Muscle of back (tissue), 11 donors: ENCODE results near the gene INPP4A. TPM values are rescaled to one million over a fixed set of nuclear protein-coding genes. Genes with fewer than 3 reads are reported as not detected.
"Not testable (repeated sequence)": the region's sequence is repeated elsewhere in the genome, so short reads cannot be mapped to it uniquely, and the experiment has no call there.

Source experiments
- DNase-seq, 3 donors: peaks; one replicate each; pipeline versions ENCODE4 v3.0.0 to v3.0.0-alpha.2; 2013
- polyA plus RNA-seq, 10 donors: library from polyadenylated mRNA; unstranded; fragments of 120-200 nt; gene quantifications; one replicate each; pipeline ENCODE4 v1.2.1, GENCODE V29; 2013; ENCODE audit not compliant: insufficient read length in 10 of 10

INPP4A gene
- polyA plus RNA-seq, 10 donors = 9.9 to 15.7 (median 14.0) TPM

DNA sequence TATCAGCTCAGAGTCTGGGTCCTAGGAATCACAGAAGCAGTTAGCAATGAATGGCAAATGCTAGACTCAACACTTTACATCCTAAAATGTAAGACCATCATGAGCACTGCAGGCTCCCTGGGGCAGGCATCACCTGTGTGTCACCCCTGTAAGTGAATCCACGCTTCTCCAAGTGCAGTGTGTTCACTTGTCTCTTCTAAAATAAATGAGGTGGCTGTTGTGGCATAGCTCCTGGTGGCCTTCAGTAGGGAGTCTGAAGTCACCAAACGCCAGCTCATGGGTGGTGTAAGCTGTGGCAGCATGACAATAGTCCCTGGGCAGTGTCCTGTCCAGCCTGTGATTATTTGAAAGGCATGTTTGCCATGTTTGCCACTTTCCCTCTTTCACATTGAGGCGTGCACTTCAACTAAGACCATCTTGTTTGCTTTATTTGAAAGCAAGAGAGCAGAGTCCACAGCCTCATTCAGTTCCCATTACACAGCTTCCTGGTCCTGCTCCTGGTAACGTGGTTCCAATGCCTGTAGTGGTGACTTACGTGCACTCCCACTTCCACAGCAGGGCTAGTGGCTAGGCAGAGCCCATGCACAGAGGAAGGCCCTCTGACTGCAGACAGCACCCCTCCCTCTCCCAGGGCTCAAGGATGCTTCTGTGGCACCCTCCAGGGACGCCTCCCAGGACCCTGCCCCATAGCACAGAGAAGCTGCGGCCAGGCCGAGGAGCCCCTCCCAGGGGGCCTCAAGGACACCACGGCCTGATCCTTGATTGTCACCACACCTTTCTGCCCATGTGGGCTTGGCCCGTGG lies 139.4 kb downstream of the INPP4A start:
- no peak for DNase-seq

DNA sequence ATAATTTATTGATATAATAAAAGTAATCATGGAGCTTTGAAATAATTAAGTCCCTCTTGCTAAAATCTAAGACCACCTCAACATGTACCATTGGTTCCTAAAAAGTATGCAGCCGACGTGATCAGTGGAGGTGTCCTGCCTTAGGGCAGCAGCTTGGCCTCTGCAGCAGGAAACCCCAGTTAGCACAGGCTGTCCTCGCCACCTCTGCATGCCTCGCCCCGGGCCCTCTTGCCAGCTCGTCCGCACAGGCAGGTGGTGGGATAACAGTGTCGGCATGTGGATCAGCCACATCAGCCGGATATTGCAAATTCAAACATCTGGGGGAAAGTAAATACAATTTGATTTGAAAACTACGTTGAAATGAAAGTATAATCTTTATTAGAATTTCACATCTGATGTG lies 140.7 kb downstream of the INPP4A start:
- DNase-seq = no peak

DNA sequence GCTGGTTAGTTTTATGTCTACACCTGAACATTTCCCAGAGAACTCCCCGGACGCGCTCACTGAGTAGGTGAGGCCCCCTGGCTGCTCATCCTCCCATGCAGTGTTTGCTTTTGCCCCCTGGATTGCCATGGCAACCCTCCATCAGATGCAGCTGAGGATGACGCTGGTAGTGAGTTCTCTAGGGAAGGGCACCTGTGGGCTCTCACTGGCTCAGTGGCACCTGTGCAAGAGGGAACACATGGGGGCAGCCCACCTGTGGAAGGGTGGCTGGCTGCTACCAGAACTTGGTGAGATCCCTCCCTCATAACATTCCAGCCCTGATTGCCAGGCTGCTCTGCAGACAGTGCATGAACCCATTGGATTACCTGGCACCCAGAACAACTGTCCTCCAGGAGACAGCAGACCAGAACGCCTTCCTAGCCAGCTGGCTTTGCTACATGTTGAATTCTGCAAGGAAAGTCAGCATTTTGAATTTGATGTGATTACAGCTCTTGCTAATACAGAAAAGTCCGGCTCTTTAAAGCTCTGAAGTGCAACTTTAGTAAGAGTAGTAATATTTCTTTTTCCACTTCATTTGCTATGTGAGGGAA lies 142.0 kb downstream of the INPP4A start:
- no peak for DNase-seq

DNA sequence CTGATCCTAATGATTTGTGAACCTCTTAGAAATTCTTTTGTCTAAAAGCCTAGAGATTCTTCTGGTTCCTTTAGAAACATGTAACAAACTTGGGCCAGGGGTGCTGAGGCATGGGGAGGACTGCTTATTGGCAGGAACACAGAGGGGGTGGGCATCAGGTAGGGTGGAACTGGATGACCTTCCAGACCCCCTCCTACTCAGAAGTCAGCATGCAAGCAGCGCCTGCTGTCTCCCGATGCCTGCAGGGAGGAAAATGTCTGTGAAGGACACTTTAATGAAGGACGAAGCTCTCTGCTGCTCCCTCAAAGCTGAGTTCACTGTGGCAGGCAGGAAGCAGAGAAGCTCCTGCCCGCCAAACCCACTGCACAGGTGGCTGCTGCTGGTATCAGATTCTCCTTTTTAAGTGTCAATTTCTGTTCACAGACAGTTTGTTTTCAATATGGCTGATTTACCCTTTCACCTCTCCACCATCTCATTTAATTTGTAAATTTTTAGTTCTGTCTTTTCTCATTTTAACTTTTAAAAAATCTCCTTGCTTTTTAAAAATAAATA lies 144.3 kb downstream of the INPP4A start:
- no peak for DNase-seq

DNA sequence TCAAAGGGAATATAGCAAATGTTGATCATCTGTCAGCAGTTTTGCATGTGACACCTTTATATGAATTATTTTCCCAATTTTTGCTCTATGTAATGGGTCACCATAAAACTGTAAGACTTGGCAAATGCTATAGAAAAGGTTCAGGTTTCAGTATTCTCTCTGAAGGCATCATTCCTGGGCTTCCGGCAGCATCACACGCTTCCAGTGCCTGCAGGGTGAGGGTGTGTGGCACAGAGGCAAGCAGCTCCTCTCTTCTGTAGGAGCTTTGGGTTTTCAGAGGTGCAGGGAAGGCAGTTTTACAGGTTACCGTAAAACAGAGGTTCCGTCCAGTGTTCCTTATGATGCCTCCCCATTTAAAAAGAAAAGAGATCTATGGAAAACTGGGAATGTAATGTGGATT lies 144.8 kb downstream of the INPP4A start:
- no peak for DNase-seq

DNA sequence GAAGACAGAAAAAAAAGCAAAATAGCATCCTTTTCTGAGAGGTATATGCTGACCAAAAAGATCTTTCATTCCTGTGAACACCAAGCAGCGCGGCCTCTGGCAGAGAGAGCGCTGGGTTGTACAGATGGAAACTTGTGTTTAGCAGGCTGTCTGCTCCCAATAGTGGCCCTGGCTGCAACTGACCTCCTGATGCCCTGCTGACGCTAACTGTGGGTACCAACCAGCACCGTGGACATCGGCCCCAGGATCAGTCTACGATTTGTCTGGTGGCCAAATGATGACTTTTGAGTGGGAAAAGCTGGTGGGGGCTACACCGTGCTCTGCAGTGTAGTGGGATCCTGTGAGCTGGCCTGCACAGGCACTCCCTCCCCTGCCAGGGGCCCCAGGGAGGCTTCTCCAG lies 147.9 kb downstream of the INPP4A start:
- DNase-seq = no peak

DNA sequence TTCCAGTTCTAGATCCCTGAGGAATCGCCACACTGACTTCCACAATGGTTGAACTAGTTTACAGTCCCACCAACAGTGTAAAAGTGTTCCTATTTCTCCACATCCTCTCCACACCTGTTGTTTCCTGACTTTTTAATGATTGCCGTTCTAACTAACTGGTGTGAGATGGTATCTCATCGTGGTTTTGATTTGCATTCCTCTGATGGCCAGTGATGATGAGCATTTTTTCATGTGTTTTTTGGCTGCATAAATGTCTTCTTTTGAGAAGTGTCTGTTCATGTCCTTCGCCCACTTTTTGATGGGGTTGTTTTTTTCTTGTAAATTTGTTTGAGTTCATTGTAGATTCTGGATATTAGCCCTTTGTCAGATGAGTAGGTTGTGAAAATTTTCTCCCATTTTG lies 150.0 kb downstream of the INPP4A start:
- DNase-seq = not testable (repeated sequence)

DNA sequence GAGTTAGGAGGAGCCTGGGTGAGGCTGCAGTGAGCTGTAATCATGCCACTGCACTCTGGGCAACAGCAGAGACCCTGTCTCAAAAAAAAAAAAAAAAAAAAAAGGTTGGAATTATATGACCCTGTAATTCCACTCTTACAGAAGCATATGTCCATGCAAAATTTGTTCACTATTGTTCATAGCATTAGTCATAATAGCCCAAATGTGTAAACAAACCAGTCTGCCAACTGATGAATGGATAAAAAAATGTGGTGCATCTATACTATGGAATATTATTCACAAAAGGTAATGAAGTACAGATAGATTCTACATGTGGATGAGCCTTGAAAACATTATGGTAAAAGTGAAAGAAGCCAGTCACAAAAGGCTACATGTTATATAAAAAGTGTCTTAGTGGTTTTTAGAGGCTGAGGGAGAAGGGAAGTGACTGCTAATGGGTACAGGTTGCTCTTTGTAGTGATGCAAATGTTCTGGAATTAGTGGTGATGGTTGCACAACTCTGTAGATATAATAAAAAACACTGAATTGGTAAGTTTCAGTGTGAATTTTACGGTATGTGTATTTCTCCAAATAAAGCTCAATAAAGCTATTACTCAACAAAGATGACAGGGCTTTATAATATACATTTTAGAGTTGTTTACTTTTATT lies 154.2 kb downstream of the INPP4A start:
- no peak for DNase-seq

DNA sequence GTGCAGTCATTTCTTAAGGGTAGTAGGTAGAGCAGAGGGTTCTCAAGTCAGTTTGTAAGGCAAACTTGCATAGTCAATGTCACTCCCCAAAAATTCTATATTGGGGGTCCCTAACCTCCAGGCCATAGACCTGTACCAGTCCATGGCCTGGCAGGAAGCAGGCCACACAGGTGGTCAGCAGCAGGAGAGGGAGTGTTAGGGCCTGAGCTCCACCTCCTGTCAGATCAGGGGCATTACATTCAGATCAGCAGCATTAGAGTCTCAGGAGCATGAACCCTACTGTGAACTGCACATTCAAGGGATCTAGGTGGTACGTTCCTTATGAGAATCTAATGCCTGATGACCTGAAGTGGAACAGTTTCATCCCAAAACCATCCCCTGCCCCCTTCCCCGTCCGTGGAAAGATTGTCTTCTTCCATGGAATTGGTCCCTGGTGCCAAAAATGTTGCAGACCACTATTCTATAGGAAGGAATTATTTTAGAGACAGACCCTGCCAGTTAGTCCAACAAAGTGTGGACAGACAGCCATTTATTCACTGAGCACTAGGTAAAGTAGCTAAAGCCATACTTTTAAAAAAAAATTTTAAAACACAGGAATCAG lies 157.0 kb downstream of the INPP4A start:
- peak in 2 of 3 donors; percentile 8 to 25 for DNase-seq

DNA sequence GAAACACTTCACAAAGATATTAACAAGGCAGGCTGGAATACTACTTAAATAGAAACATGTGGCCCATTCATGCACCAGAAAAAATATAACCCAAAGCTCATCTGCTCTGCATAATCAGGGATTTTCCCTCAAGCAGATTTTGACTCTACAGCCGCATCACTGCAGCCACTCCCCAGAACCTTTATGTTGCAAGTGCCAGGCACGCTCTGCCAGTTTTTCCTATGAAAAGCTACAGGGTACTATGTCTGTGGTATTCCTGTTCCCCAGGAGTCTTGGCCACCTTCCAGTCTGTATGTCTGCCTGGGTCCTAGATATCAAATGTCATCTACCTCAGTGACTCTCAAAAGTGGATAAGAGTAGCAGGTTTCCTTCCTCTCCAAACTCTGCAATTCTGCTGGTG lies 159.9 kb downstream of the INPP4A start:
- DNase-seq = no peak

DNA sequence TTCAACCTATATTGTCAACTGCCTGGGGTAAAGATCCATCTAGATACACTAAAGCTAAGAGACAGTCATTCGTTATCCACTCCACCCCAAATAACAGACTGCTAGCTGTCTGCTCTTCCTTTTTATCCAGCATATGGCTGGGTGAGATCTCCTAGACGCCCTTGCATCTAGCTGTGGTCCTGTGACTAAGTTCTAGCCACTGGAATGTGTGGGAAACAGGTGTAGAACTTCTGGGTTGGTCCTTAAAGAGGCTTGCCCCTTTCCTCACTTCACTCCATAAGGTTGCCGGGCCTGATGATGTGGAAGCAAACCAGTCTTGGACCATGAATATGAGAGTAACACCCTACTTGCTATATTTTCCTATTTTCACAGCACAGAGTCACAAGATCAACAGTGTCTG lies 160.4 kb downstream of the INPP4A start:
- no peak for DNase-seq

DNA sequence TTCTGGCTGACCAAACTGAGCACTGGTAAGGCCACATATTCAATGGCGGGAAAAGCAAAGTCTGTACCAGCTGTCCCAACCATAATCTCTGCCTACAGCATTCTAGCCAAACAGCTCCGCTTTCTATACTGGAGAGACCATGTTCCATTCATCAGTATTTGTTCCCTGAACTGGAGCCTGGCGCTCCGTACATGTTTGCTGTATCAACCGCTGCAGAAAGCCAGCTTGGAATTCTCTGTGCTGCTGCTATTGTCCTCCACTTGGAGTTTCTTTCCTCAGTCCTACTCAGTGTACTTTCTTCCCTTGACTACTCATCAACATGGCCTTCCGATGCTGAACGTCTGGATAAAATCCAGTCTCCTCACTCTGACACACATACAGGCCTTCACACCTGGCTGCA lies 161.8 kb downstream of the INPP4A start:
- DNase-seq = no peak

DNA sequence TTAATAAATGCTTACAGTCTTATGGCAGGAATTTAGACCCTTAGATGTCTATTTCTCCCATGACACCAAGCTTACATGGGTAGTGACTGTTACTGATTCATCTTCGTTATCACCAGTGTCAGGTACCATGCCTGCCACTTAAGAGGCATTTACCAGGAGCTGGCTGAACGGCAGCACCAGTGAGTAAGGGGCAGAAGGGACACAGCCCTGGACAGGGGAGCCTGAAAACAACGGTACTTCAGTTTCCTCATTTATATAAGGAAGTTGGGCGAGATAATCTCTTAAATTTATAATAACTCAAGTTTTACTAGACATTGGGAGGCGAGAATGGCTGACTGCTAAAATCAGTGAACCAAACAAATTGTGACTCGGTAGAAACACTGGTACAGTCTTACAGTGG lies 162.4 kb downstream of the INPP4A start:
- DNase-seq = no peak

DNA sequence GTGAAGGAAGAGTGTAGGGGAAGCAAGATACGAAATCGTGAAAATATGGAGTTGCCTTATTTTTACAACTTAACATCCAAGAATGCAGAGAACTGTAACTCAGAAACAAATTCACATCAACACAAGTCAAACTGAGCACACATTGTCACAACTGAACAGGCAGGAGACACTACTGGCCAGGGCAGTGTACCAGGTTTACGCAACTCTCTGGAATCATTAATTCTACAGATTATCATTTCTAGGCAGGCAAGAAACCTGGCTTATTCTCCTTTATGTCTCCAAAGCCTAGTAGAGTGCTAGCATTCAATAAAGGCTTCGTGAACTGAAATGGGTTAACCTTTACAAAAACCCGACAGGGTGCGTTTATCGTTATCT lies 163.1 kb downstream of the INPP4A start:
- DNase-seq = no peak

DNA sequence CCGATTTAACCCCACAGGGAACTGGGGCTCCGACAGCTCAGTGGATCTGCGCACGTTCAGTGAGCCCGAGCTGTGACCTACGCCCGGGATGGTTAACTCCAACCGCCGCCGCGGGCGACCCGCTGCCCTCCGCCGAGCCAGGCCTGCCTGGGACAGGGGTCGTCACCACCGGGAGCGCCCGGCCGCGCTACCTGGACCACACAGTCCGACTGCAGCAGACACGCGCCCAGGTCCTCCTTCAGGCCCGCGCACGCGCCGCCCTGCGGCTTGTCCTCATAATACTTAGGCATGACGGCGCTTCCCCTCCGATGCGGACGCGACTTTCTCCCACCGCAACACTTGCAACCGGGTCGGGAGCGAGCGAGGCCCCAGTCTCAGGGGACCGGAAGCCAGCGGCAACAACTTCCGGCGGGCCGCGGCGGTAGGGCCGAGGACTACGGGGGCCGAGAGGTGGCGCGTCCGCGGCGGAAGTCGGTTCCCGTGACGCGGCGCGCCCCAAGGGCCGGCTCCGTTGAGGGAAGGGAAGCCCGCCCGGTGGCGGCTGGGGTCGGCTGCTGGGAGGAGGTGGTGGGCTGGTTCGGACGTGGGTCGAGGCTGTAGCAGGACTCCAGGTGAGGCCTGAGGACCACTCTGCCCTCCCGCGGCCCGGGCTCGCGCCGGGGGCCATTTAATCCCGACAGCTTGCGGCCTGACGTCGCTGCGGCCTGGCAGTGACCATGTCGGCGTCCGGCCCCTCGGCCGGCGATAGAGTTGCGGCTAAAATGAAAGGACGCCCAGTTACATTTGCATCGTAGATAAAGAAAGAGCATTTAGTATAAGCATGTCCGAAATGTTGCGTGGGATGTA lies 163.7 kb downstream of the INPP4A start, which contains the start of the genes COA5 and UNC50:
COA5 (minus strand) TSS at position 397 of the 846 bp plus-strand sequence; CDS start at position 290, 107 bp downstream.
UNC50 (plus strand) TSS at position 474 of the 846 bp plus-strand sequence. CDS start 1,171 bp downstream, outside the sequence.
- DNase-seq = peak; percentile 90 to 97 (median 92)

DNA sequence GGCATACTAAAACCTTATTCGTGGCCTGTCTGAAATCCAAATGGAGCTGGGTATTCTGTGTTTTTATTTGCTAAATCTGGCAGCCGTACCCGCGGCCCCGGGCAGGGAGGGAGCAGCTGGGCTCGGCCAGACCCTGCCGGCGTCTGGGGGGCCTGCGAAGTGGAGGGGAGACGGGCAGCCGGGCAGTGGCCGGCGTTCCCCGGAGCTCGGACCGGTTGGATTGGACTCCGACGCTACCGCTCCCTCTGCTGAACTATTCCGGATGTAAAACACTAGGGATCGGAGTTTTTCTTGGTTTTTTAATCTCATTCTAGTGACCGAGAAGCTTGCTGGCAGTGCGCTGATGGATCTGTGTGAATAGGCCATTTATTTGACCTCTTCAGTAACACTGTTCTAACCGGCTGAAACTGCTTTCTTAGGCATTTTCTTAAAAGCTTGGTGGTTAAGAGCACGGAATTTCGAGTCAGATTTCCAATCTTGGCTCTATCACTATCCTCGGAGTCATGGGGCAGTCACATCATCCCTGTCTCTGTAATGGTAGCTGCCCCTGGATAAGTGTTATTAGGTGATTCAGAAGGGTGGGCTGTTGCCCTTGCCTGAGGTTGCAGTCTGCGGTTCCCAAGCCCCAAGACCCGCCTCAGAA lies 164.4 kb downstream of the INPP4A start:
- peak in 1 of 3 donors; percentile 17 for DNase-seq

DNA sequence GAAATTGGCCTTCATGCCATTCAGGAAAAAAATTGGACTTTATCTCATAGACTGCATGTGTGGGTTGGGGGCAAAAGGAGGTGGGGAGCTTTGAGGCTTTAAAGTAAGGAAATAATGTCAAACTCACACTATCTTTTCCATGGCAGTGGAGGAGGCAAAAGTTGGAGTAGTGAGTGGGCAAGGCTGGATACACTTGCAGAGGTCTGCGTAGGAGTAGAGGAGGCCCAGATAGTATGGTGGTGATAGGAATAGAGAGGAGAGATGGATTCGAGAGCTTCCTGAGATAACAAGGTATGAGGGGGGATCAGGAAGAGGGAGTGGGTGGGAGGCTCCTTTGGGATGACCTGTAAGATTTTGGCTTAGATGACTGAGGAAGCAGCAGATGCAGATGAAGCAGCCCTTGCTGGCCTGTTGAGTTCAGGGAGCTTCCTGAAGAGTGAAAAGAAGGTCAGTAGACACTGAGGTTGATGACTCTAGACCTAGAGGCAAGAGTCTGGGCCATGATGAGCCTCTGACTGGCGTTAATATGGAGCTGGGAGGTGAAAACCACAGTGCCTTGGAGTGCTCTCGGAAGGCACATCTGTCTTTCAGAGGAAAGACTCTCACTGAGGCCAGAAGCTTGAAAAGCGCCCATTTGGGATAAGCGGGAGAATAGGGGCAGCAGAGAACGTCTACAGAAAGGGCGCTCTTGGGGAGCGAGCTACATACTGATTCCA lies 169.5 kb downstream of the INPP4A start:
- no peak for DNase-seq

DNA sequence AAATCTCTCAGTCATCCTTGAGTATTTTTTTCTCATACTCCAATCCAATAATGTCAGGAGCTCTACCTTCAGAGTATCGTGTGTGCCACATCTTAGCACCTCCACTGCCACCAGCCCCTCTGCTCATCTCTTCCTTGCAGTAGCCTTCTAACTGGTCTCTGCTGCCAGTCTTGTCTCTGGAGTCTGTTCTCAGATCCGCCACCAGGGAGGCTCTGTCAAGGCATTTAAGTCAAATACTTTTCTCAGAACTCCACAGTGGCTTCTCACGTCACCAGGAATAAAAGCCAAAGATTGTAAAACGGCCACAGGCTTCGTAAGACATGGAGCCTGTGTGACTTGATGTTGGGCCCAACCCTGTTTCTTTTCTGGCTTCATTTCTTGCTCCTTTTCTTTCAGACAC lies 170.8 kb downstream of the INPP4A start:
- DNase-seq = no peak

DNA sequence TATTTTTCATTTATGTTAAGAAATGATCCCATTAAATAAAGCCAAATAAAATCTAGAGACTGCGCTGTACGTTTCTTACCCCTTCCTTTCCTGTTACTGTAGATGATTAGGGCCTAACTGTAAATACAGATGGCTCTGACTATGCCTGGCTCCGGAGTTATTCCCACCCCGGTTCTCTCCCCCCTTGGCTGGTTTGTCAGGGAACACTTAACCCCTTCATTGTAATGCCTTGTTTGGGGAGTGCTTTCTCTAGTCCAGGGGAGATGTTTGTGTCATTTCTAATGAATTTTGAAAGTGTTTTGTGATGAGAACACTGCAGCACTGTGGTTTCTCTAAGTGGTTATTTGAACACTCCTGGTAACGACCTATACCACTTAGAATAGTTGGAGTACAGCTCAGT lies 172.5 kb downstream of the INPP4A start:
- DNase-seq = no peak

DNA sequence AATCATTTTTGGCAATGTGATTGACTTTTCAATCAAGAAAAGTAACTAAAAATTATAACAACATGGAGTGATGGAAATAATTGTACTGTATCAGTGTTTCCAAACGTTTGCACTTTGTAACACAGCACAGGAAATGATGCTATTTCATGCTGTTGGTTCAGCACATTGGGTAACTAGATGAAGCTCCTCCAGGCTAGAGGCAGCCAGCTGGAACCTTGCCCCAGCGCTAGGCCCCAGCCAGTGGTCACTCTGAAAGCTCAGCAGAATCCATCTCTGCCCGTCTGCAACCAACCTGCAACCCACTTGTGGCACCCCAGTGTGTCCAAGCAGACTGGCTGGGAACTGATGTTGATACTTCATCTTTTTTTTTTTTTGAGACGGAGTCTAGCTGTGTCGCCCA lies 179.0 kb downstream of the INPP4A start:
- peak in 1 of 3 donors; percentile 20 for DNase-seq
